ENCODE results near the gene GTF2H3. TPM values are rescaled to one million over a fixed set of nuclear protein-coding genes. Genes with fewer than 3 reads are reported as not detected.

The GTF2H3 gene
- total RNA-seq, 1 experiment from 2014 or later, result 72.3 TPM

DNA sequence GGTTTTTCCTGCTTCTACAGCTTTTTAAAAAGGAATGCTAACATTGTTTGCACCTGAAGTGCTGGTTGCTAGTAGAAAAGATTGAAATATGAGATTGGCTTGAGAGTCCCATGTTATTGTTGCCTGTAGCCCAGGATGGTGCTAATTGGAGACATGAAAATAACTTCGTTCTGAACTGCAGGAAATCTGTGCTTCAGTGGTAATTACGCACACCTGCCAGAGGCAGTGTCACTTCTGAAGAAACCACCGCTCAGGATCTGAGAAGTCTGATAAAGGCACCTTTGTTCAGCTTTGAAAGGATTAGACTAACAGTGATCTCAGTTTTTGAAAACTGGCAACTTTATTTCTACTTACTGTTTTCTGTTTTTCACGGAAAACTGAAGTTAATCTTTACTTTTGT is 63.0 kb downstream of the GTF2H3 start:
- H3K9me3 ChIP-seq (ENCODE audit: low read length), result no peaks in the 10 kb centered on the region
- no peaks in the 10 kb centered on the region for H3K4me1 ChIP-seq (ENCODE audit: low read length)
- H3K4me2 ChIP-seq (ENCODE audit: low read depth, low read length, poor library complexity, severe bottlenecking), result no peak overlapping the region
- H3K9ac ChIP-seq (ENCODE audit: low read length), result no peak overlapping the region
- no peaks in the 10 kb centered on the region for H3K36me3 ChIP-seq (ENCODE audit: insufficient read depth, low read length)
- no peaks in the 10 kb centered on the region for H3K9me2 ChIP-seq (replicated peaks; ENCODE audit: insufficient read depth, low read length)
- H3K27me3 ChIP-seq (ENCODE audit: low read length), result no peaks in the 10 kb centered on the region
- H4K20me1 ChIP-seq (ENCODE audit: insufficient read depth, low read depth, low read length), result no peaks in the 10 kb centered on the region
- DNase-seq, result no peak
- no peaks in the 10 kb centered on the region for H3K79me2 ChIP-seq (ENCODE audit: low read length)
- H3K27ac ChIP-seq (ENCODE audit: low read length), result no peak overlapping the region
- H2AFZ ChIP-seq (ENCODE audit: low read length), result no peak overlapping the region
- no peak overlapping the region for H3K4me3 ChIP-seq (ENCODE audit: low read length)

DNA sequence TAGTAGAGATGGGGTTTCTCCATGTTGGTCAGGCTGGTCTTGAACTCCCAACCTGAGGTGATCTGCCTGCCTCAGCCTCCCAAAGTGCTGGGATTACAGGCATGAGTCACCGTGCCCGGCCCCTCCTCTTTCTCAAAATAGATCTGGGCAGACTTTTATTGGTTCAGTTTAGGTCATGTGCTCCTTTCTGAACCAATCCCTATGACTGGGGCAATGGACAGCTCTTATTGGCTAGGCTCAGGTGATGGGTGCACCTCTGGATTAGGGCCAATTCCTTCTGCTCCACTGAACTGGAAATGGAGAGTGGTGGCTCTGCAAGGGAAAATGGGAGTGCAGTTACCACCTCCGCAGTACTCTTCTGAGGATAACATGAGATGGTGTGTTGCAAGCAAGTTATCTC is 72.3 kb downstream of the GTF2H3 start:
- Histone ChIP-seq H3K27me3 (ENCODE audit: low read length) (no peaks in the 10 kb centered on the region), H3K9me2 (replicated peaks; ENCODE audit: insufficient read depth, low read length) (no peaks in the 10 kb centered on the region), H3K4me1 (ENCODE audit: low read length) (no peaks in the 10 kb centered on the region; the same call in 1 of the 2 replicates), H4K20me1 (ENCODE audit: insufficient read depth, low read depth, low read length) (no peaks in the 10 kb centered on the region), H3K36me3 (ENCODE audit: insufficient read depth, low read length) (no peaks in the 10 kb centered on the region), H3K27ac (ENCODE audit: low read length) (no peak overlapping the region), H2AFZ (ENCODE audit: low read length) (no peak overlapping the region), H3K9ac (ENCODE audit: low read length) (no peak overlapping the region), H3K9me3 (ENCODE audit: low read length) (no peaks in the 10 kb centered on the region), H3K4me2 (ENCODE audit: low read depth, low read length, poor library complexity, severe bottlenecking) (no peak overlapping the region), H3K4me3 (ENCODE audit: low read length) (no peak overlapping the region), H3K79me2 (ENCODE audit: low read length) (no peaks in the 10 kb centered on the region)
- DNase-seq, result peak; percentile 66

DNA sequence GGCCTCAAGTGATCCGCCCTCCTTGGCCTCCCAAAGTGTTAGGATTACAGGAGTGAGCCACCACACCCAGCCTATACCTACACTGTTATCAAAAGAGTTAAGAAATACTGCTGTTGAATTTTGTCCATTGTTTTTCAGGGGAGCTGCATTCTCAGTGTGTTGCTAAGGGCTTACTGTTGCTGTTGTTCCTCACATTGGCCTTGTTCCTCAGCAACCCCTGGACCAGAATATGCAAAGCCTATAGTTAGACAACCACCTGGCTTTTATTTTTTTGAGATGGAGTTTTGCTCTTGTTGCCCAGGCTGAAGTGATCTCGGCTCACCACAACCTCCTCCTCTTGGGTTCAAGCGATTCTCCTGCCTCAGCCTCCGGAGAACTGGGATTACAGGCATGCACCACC is 73.8 kb downstream of the GTF2H3 start:
- no peaks in the 10 kb centered on the region for H3K36me3 ChIP-seq (ENCODE audit: insufficient read depth, low read length)
- H3K27ac ChIP-seq (ENCODE audit: low read length), result no peak overlapping the region
- no peaks in the 10 kb centered on the region for H3K9me3 ChIP-seq (ENCODE audit: low read length)
- H4K20me1 ChIP-seq (ENCODE audit: insufficient read depth, low read depth, low read length), result no peaks in the 10 kb centered on the region; the same call in 1 of the 2 replicates
- H3K4me2 ChIP-seq (ENCODE audit: low read depth, low read length, poor library complexity, severe bottlenecking), result no peak overlapping the region
- no peaks in the 10 kb centered on the region for H3K27me3 ChIP-seq (ENCODE audit: low read length)
- H3K79me2 ChIP-seq (ENCODE audit: low read length), result peaks cover 3% of the 10 kb centered on the region
- H3K9me2 ChIP-seq (replicated peaks; ENCODE audit: insufficient read depth, low read length), result no peaks in the 10 kb centered on the region
- H2AFZ ChIP-seq (ENCODE audit: low read length), result no peak overlapping the region
- peak; percentile 58 for DNase-seq
- H3K9ac ChIP-seq (ENCODE audit: low read length), result no peak overlapping the region
- no peak overlapping the region for H3K4me3 ChIP-seq (ENCODE audit: low read length)
- peaks cover 6% of the 10 kb centered on the region for H3K4me1 ChIP-seq (ENCODE audit: low read length)

Small RNA genes lying within 50 kb of the gene (small RNA-seq; reads per million reads assigned to genes)
- gene SNORA9B, result 0.24 reads per million

Other genes starting within 250 kb of the GTF2H3 start
- gene KMT5A, start 249.7 kb upstream of the GTF2H3 start, total RNA-seq (2014; rRNA removed; shearing (Covaris generic); ENCODE audit: low replicate concordance), result 44.1 and 48.4 TPM in 2 replicates
- gene RILPL2, start 197.1 kb upstream of the GTF2H3 start, total RNA-seq (2014; rRNA removed; shearing (Covaris generic); ENCODE audit: low replicate concordance), result 1.4 and 3.3 TPM in 2 replicates
- gene SNRNP35, start 175.7 kb upstream of the GTF2H3 start, total RNA-seq (2014; rRNA removed; shearing (Covaris generic); ENCODE audit: low replicate concordance), result 12.6 and 25.3 TPM in 2 replicates
- 0.07 TPM in 1 of 2 replicates, not detected in the other for gene RILPL1, start 100.1 kb upstream of the GTF2H3 start, total RNA-seq (2014; rRNA removed; shearing (Covaris generic); ENCODE audit: low replicate concordance)
- 119 and 154 TPM in 2 replicates for gene TMED2, start 49.3 kb upstream of the GTF2H3 start, total RNA-seq (2014; rRNA removed; shearing (Covaris generic); ENCODE audit: low replicate concordance)
- gene DDX55, start 31.7 kb upstream of the GTF2H3 start, total RNA-seq (2014; rRNA removed; shearing (Covaris generic); ENCODE audit: low replicate concordance), result 36.4 and 41.6 TPM in 2 replicates
- gene EIF2B1, start 143 bp upstream of the GTF2H3 start, total RNA-seq (2014; rRNA removed; shearing (Covaris generic); ENCODE audit: low replicate concordance), result 51.0 and 116 TPM in 2 replicates
- 3.1 and 6.4 TPM in 2 replicates for gene TCTN2, start 37.3 kb downstream of the GTF2H3 start, total RNA-seq (2014; rRNA removed; shearing (Covaris generic); ENCODE audit: low replicate concordance)
- 33.3 and 39.0 TPM in 2 replicates for gene ATP6V0A2, start 78.5 kb downstream of the GTF2H3 start, total RNA-seq (2014; rRNA removed; shearing (Covaris generic); ENCODE audit: low replicate concordance)
- 0.29 and 0.30 TPM in 2 replicates for gene DNAH10, start 128.5 kb downstream of the GTF2H3 start, total RNA-seq (2014; rRNA removed; shearing (Covaris generic); ENCODE audit: low replicate concordance)